Epithelial cell of proximal tubule (primary cell): Measurements from ENCODE around the gene ATP6V0A4. TPM values are rescaled to one million over a fixed set of nuclear protein-coding genes. Genes with fewer than 3 reads are reported as not detected.

ENCODE experiments used
- DNase-seq: peaks from one replicate; pipeline ENCODE4 v3.0.0-alpha.2; 2011; ENCODE audit warnings: low read depth
- H3K4me3 ChIP-seq: 2 replicates; pipeline ENCODE4 v1.5.1; 2011; ENCODE audit warnings: low read depth, mild to moderate bottlenecking, low read length
- CTCF ChIP-seq: conservative IDR thresholded peaks from 2 replicates; pipeline ENCODE4 v1.5.1; 2012; ENCODE audit warnings: low read depth, mild to moderate bottlenecking, low read length
- total RNA-seq: library from RNA; depleted of rRNA; stranded (reverse); fragments of >200 nt; gene quantifications from 2 replicates; pipeline ENCODE4 v1.2.3, GENCODE V29; 2015

Gene ATP6V0A4
- total RNA-seq, 1 donor from 2014 or later = 0.58 TPM

- no peak for DNase-seq
- H3K4me3 ChIP-seq = no peak overlapping the region
- no peak for TF ChIP-seq CTCF
Observed at GRCh38 chr7:138657854-138658386, 140.1 kb downstream of the ATP6V0A4 start.

- H3K4me3 ChIP-seq = no peak overlapping the region
- no peak for TF ChIP-seq CTCF
- DNase-seq = no peak
Observed at GRCh38 chr7:138656952-138657351, 141.0 kb downstream of the ATP6V0A4 start.

Other genes starting within 250 kb of the ATP6V0A4 start
- gene SVOPL, start 96.8 kb downstream of the ATP6V0A4 start, total RNA-seq = not detected in 2 replicates
- 0.07 TPM in 1 of 2 replicates, not detected in the other for gene TMEM213, start 202 bp downstream of the ATP6V0A4 start, total RNA-seq
- gene KIAA1549, start 183.2 kb upstream of the ATP6V0A4 start, total RNA-seq = 1.8 and 4.3 TPM in 2 replicates
- gene ZC3HAV1L, start 237.8 kb upstream of the ATP6V0A4 start, total RNA-seq = 15.8 and 39.3 TPM in 2 replicates